GM18870 (cell line): Measurements from ENCODE around the gene FANCM.

Experiments used
- ATAC-seq: cut with Tn5 transposase; IDR thresholded peaks from one replicate; pipeline ENCODE4 v1.9.1; 2021; ENCODE audit warnings: moderate library complexity; ENCODE audit not compliant: unreplicated experiment

Gene FANCM

GRCh38 chr14:45135659-45136395, at the start of gene FANCM:
Gene FANCM (plus strand): TSS chr14:45135930. CDS start chr14:45136032, 102 bp downstream.
- ATAC-seq, result peak; percentile 40

DNA sequence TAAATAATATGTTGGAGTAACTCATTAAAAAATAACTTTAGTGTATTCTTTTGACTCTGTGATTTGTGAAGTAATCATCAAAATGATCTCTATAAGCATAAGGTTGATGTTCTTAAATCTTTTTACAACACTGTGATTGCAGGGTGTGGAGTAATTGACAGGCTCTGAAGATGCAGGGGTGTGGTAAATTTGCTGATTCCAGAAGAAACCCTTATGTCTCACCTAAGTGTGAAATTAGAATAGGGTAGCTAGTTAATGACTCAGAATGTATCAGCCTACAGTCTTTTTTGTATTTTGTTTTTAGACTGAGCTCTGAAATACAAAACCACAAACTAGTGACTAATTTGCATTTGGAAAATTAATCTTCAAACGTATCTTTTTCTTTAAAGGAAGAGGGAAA, 45.9 kb upstream of the FANCM start:
- peak; percentile 89 for ATAC-seq

DNA sequence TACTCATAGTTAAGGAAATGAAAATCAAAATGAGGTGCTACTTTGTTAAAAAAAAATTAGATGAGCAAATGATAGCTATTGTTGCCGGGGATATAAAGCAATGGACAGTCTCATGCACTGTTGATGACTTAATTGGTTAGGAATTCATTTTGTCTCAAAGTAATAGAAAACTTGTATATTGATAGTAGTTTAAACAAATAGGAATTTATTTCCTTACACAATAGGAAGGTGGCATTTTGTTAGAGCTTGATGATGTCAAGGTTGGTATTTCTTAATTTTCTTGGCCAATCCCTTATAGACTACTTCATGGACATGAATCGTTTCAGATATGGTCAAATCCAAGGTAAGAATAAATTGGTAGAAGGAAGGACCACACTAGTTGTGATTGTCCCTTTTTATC, 44.0 kb upstream of the FANCM start:
- no peak for ATAC-seq

GRCh38 chr14:45094275-45094674, 41.5 kb upstream of the FANCM start:
- no peak for ATAC-seq

GRCh38 chr14:45095143-45095542, 40.6 kb upstream of the FANCM start:
- no peak for ATAC-seq

- no peak for ATAC-seq
These were observed 39.5 kb upstream of the FANCM start for GRCh38 chr14:45096218-45096617.

GRCh38 chr14:45103806-45104205, 31.9 kb upstream of the FANCM start:
- ATAC-seq, result no peak

DNA sequence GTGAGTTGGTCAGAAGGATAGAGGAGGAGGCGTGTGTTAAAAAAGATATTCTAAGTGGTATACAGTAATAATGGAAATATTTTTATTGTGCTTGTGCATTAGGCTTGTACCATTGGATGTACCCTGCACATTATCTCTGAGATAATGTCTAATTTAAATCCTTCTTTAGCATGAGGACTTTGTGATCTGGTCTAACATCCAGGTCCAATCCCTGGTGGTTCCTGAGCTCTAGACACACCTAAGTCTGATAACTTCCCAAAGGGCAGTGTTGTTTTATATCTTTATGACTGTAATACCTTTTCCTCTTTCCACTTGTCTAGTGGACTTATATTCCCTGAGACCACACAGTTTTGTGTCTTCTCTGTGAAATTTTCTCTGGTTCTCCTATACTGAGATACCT, 31.2 kb upstream of the FANCM start:
- no peak for ATAC-seq

DNA sequence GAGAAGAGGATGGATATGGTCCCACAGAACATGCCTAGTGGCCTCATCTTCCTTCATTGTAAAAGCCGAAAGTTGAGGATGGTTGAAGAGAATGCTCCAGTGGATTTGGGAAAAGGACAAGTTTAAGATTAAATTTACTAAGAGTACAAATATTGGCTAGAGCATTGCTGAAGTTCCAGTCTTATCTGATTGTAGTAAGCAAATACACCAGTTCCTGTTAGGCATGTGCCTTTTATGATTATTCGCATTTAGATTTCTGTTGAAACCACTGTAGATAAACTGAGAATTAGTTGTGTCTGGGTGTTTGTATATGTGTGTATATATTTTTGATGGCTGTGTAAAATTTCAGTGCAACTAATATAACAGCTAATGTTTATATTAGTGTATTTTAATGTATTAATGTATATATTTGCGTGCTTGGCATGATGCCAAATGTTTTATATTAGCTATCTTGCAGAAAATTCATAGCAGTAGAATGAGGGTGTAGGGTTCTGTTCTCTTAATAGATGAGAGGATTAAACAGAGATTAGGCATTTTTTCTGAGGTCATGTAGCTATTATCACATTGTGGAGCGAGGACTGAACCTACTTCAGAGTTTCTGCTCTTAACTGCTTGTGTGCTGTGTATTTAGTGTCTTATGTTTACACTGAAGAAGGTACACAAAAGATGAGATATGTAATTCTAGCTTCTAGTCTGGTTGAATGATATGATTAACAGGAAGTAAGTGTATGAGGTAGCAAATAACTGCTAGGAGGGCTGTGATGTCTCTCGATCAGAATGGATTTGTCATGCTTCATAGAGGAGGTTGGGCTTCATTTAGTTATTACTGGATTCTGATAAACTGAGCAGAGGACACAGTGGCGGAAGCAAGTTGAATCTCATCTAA, 22.6 kb upstream of the FANCM start:
- no peak for ATAC-seq

DNA sequence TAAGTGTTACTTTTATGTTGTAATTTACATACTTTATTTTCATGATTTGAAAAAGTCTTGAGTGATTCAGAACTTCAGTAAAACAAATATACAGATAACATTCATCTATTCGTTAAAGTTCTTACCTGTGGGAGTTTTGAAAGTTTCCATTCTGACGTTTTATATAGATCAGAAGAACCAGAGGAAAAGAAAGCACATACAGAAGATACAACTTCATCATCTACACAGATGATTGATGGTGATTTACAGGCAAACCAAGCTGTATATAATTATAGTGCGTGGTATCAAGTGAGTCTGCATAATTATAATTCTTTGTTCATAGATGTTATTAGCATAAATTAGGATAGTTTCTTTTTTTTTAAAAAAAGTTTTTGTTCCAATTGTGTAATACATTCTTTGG, 21.4 kb upstream of the FANCM start:
- no peak for ATAC-seq

DNA sequence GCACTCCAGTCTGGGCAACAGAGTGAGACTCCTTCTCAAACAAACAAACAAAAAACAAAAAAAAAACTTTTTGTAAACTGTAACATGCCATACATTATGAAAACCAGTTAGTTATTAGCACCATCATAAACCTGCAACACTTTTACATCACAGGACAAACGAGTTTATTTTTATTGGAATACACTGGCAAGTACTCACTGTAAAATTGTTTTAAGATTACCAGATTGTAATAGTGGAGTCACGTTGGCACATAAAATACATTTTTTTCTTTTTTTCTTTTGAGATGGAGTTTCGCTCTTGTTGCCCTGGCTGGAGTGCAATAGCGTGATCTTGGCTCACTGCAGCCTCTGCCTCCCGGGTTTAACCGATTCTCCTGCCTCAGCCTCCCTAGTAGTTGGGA, 17.1 kb upstream of the FANCM start:
- ATAC-seq, result no peak

- no peak for ATAC-seq
These were observed 15.6 kb upstream of the FANCM start for GRCh38 chr14:45120096-45120495.

DNA sequence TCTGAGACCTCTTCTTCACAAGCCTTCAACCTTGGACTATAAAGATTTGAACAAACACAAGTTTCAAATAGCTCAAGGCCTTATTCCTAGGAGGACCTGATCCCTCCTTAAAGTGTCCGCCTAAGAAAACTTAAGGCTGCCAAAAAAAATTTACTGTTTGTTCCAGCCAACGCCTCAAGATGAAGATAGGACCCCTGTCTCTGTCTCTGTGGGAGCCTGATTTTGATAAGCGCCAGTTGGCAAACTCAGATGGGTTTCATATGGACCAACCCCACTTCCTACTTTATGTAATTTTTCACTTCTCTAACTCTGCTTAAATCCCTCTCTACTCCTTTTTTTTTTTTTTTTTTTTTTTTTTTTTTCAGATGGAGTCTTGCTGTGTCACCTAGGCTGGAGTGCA, 12.5 kb upstream of the FANCM start:
- ATAC-seq, result no peak

DNA sequence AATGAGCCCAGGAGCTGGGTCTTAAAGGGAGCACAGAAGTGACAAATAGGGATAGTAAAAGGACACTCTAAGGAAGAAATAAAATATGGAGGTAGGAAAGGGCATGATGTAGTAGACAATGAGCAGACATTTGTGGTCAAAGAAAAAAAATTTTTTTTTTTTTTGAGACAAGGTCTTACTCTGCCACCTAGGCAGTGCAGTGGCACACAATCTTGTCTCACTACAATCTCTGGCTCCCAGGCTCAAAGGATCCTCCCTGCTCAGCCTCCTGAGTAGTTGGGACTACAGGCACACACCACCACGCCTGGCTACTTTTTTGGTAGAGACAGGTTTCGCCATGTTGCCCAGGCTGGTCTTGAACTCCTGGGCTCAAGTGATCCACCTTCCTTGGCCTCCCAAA, 10.0 kb upstream of the FANCM start:
- no peak for ATAC-seq

GRCh38 chr14:45128963-45129629, 6.6 kb upstream of the FANCM start:
- no peak for ATAC-seq

DNA sequence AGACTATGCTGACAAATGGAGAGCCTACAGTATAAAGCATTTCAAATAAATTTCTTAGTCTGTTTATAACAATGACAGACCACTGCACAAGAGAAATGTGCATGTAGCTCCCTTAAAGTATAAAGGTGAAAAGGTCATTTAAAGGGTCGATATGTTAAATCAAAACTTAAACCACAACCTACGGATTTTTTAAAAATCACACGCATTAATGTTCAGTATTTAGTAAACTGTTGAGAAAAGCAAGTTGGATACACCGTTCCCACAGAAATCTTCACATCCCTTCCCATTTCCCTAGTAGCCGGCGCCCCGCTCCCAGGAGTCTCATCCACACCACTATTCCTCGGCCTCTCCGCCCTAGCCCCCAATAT, 2.1 kb upstream of the FANCM start:
- no peak for ATAC-seq

DNA sequence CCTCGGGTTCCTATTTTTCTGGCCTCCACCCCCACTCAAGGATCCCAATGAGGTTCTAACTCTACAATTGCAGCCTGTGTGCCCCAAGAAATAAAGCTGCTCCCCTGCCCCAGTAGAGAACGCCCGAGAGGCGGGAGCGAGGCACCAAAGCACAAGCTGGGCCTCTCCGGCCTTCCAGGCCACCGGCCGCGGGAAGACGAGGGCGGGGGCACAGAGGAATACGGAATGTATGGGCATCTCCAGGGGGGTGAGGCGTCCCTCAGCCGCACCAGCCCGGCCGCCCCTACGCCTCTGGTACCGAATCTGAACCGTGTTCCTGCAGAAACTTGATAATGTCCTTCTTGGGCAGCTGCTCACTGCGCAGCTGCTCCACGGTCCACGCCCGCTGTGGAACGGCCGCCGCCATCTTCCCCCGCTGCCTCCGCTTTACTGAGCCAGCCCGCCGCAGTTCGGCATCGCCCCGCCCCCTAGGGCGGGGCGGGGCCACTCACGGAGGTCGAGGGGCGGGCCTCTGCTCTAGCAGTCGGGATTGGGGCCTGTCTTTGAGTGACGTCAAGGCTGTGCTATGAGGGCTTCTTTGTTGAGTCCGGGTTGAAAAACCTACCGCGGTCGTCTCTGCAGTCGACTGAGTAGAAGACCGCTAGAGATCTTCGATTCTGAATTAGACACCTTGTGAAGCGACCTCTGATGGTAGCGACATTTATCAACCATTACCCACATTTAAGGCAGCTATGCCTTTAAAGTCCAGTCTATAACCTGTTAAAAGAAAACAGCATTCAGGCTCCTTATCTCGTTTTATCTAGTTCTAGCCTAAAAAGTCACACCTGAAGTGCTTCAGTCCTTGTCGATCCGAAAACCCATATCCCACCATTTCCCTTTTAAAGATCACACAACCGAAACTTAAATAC, 1.4 kb upstream of the FANCM start, which contains the start of gene FKBP3:
TSS of gene FKBP3 (minus strand) at position 431 of the 908 bp plus-strand sequence. CDS start at position 406, 25 bp downstream.
- ATAC-seq, result peak; percentile 87

DNA sequence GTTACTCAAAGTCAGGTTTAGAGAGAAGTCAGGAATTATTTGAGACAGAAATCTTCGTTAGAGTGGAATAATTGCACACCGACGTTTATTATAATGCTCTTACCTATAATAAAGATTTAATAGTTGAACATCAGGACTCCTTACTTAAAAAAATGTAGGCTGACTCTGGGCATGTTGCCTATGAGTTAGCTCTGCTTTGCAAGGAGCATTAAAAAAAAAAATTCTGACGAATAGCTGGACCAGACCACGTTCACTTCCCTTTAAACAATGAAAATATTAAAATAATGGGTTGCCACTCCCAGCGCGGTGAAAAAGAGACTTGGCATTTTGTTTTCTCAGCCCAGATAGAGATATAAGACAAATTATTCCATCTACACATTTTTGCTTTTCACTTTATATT, 574 bp upstream of the FANCM start:
- ATAC-seq, result no peak

GRCh38 chr14:45136399-45136798, 669 bp downstream of the FANCM start:
- no peak for ATAC-seq

GRCh38 chr14:45140661-45141187, 5.0 kb downstream of the FANCM start:
- ATAC-seq, result no peak
